ENCODE results near the gene FRYL. TPM values are rescaled to one million over a fixed set of nuclear protein-coding genes. Genes with fewer than 3 reads are reported as not detected.
"Not testable (repeated sequence)": the region's sequence is repeated elsewhere in the genome, so short reads cannot be mapped to it uniquely, and the experiment has no call there.

Gene FRYL
- polyA plus RNA-seq, 12 donors: 22.3 to 75.0 (median 29.1) TPM; not detected in 1

DNA sequence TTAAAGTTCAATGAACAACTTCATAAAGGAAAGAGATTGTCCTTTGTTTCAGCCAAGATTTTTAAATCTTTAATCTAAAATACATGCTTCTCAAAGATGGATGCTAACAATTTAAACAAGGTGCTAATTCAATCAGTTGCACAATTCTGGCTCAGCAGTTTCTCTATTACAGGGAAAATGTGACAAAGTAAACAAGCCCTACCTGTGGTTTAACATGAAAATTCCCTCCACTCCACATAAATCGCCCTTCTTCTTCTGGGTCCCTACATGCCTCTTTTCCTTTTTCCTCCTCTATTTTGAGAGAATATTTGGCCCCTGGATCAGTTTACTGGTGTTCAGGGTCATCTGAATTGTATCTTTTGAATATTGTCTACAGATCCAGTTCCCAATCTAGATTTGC lies 80.6 kb downstream of the FRYL start:
- no peak for DNase-seq

DNA sequence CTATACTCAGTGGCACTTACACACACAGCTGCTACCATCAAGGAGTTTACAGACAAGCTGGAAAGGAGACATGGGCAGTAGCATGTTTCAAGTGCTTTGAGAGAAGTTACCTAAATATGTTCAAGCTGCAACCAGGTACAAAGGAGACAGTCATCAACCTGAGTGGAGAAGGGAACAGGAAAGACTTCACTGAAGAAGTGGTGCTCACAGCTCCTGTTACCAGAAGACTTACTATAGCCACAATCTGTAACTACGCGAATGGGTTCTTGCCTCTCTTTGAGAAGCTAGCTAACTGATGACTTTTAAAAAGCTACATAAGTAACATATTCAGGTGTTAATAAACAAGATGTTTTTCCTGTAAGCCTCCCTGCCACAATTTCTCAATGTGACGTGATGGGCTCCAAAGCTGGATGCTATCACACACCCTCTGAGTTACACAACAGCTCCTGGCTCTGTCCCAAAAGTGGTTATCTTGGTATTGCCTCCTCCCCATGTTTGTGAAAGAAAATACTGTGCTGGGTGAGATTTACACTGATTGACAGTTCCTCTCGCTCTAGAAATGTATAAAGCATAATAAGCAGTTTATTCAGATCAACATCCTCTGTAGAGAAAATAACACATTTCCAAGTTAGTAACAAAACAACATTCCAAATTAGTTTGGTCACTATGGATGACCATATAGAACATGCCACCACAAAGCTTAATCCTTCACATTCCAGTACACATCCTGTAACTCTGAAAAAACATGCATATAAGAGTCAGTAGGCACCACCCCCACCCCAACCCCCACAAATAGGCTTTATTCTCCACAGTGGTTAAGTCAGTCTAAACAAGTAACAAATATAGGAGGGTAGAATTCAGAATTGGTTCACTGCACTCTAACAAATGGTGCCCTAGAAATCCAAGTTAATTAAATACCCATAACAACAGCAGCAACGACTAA lies 81.8 kb downstream of the FRYL start:
- DNase-seq: no peak

- not testable (repeated sequence) for DNase-seq
These were observed 82.6 kb downstream of the FRYL start for GRCh38 chr4:48697516-48697915.

DNA sequence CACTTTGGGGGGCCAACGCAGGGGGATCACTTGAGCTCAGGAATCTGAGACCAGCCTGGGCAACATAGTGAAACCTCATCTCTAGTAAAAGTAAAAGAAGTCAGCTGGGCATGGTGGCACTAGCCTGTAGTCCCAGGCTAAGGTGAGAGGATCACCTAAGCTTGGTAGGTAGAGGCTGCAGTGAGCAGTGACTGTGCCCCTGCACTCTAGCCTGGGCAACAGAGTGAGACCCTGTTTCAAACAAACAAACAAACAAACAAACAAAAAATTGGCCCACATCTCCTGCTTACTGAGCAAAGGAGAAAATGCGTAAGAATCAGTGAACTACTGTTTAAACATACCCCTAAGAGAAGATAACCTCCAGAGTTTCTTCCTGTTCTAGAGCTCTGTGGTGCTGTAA lies 85.3 kb downstream of the FRYL start:
- no peak for DNase-seq

GRCh38 chr4:48693856-48694574 lies 86.1 kb downstream of the FRYL start:
- DNase-seq: no peak

DNA sequence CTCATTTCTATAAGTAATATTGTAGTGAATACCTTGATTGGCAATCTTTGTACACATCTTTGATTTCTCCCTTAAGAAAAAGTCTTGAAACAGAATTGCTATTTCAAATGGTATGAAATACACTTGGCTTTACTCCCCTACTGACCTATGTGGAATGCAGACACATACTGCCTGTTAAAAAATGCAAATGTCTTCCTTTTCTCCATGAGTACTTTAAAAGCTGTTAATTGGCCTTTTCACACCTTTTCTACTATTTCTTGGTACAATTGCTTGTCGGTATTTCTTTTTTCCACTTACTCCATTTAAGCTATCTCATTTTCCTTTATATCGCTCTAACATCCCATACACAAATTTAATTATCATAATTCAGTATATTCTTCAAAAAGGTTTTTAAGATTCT lies 87.2 kb downstream of the FRYL start:
- no peak for DNase-seq

GRCh38 chr4:48692044-48692443 lies 88.0 kb downstream of the FRYL start:
- DNase-seq: no peak

- DNase-seq: no peak
These were observed 91.1 kb downstream of the FRYL start for GRCh38 chr4:48688953-48689352.

GRCh38 chr4:48687313-48688051 lies 92.6 kb downstream of the FRYL start:
- DNase-seq: no peak

GRCh38 chr4:48686369-48686768 lies 93.7 kb downstream of the FRYL start:
- no peak for DNase-seq

- no peak for DNase-seq
These were observed 96.1 kb downstream of the FRYL start for GRCh38 chr4:48683784-48684666.

- not testable (repeated sequence) for DNase-seq
These were observed 97.2 kb downstream of the FRYL start for GRCh38 chr4:48682870-48683269.

- DNase-seq: no peak
These were observed 98.2 kb downstream of the FRYL start for GRCh38 chr4:48681856-48682255.

DNA sequence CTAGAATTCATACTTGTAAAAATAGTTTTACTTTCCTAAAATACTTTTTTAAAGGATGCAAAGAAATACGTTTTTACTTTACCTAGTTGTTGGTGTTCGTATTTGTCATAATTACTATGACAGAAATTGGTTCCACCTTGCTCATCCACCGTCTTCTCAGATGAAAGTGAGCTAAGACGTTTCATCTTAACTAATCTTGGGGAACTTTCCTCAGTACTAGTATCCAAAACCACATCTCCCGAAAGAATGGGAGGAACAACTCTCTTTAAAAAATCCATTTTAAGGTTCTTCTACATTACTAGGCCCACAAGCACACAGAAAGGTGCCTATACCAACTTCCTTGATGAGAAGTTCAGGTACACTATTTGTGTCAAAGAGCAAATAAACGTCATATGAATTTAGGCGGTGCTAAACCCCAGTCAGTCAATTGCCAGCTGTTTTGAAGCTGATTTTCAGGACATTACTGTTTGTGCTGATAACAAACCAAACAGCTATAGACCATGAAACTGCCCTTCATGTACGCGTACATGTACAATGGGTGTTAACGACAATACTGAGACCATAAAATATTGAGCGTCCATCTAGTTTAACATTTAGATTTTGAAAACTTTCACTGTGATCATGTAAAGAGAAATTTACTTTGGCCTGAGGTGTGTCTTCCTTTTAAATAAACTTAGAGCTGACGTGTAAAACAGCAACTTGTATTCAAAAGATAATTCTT lies 99.1 kb downstream of the FRYL start:
- no peak for DNase-seq

- no peak for DNase-seq
These were observed 106.5 kb downstream of the FRYL start for GRCh38 chr4:48673537-48673936.

- no peak for DNase-seq
These were observed 109.5 kb downstream of the FRYL start for GRCh38 chr4:48670587-48670986.

GRCh38 chr4:48669086-48669485 lies 111.0 kb downstream of the FRYL start:
- DNase-seq: no peak

- no peak for DNase-seq
These were observed 111.6 kb downstream of the FRYL start for GRCh38 chr4:48668254-48669017.

DNA sequence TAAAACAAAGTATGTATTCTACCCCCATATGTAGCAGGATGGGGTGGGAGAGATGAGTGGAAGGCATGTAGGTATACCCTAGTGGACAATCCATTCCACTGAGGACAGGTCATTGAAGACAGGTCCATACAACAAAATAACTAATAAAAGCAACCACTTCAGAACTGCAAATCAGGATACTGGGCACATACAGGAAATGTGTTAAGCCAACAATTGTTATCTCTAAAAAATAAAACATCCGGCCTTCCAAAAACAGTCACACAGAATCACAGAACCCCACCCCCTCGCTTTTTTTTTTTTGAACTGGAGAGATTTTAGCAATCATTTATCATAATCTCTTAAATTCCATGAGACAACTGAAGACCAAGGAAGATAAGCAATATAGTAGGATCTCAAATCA lies 112.9 kb downstream of the FRYL start:
- DNase-seq: no peak

Data from muscle of arm (tissue), 12 donors.